Ramos (cell line): ENCODE data around the gene TENT5C.

Source experiments
- in situ Hi-C: fragments of 300-500 bp; cut with MboI; formaldehyde crosslinking; loops from one replicate; pipeline ENCODE4 v1.14.3; 2022; ENCODE audit warnings: low sequenced_read_pairs; ENCODE audit not compliant: unreplicated experiment

The TENT5C gene

GRCh38 chr1:117650840-117651568, 45.2 kb downstream of the TENT5C start:
- in situ Hi-C loops: no loop called here

DNA sequence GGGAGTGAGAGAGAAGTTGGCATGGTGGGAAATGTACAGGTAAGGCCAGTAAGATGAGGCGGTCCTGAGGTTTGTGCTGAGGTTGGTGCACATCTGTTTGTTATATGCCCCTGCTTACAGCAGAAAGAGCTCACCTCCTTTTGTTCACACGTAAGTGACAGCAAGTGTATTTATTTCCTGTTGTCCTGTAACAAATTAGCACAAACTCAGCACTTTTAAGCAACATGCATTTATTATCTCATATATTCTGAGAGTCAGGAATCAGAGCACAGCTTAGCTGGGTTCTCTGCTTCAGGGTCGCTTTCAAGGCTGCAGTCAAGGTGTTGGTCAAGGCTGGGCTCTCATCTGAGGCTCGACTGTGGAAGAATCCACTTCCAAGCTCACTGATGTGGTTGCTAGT, 45.8 kb downstream of the TENT5C start:
- in situ Hi-C loops: no loop called here

DNA sequence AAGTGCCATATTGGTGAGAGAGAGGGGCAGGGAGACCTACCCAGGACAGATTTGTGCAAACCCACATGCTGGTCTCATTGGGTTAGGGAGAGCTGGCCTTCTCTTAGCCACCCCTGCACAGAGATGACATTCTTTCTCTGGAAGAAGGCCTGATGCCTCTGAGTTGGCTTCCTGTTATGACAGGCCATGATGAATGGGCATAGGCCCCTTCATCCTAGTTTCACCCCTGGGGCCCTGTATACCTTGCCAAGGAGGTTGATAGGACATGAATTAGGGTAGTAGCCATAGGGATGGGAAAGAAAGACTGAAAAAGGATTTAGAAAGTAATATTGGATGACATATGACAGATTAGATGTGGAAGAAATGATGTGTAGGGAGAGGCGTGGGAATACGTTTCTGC, 46.6 kb downstream of the TENT5C start:
- in situ Hi-C loops: no loop called here

DNA sequence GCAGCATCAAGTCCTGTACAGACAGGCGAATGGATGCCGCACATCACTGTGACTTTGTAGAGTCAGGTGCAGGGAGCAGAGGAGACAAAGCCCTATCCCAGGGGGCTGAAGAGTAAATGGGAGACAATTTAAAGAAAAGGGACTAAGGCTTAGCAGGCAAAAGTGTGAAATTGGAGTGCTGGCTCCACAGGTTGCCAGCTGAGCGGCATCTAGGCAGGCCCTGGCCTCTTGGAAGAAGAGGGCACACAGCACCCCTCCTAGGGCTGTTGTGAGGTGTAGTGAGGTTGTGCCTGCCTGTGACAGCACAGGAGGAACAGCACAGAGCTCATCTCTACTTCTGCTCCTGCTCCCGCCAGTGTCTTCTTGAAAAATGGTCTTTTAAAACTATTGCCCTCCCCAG, 47.3 kb downstream of the TENT5C start:
- in situ Hi-C loops: no loop called here

DNA sequence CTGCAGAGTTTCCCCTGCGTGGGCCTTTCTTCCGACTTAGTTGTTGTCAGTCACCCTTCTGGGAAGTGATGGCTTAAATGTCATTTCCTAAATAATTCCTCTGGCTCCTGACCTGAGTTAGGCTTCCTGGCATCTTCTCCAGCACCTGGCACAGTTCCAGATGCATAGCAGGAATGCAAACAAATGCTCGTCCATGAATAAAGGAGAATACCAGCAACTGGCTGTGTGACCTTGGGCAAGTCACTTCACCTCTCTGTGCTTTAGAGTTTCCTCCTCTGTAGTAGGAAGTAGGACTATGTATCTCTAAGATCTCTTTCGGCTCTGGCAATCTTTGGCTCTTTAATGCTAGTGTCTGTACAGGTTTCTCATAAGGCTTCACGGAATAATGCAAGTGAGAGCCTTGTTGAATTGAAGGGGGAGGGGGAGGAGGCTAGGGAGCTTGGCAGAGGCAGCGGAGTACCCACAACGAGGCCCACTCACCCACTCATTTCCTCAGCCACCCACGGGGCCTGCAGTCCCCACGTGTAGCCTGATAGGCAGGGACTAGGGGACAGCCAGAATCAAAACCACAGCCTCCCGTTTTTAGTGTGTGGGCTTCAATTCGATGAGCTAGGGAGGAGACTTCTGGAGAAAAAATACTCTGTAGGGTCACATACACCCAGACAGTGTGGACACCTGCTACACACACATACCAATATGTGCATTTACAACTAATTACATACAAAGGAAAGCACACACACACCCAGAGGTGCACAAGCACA, 48.1 kb downstream of the TENT5C start:
- in situ Hi-C loops: no loop called here

- in situ Hi-C loops: no loop called here
Observed at GRCh38 chr1:117654493-117655219, 48.8 kb downstream of the TENT5C start.

GRCh38 chr1:117655220-117655577, 49.4 kb downstream of the TENT5C start:
- in situ Hi-C loops: no loop called here

DNA sequence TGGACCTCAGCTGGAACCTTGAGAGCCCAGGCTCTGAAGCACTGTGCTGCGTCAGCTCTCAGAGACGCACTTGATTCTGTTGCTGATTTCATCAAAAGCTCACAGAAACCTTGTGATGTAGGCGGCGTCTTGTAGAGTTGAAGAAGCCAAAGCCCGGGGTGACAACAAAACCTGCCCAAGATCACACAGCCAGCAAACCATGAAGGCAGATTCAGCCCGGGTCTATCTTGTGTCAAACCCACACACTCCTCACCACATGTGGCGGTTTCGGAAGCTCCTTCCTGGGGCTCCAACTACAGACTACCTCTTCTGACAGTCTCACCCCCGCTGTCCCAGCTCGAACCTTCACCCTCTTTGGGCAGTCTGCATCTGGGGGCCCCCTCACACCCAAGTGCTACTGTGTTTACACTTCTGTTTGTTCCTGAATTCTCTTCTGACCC, 50.4 kb downstream of the TENT5C start:
- in situ Hi-C loops: no loop called here

GRCh38 chr1:117657031-117657430, 51.2 kb downstream of the TENT5C start:
- in situ Hi-C loops: no loop called here

DNA sequence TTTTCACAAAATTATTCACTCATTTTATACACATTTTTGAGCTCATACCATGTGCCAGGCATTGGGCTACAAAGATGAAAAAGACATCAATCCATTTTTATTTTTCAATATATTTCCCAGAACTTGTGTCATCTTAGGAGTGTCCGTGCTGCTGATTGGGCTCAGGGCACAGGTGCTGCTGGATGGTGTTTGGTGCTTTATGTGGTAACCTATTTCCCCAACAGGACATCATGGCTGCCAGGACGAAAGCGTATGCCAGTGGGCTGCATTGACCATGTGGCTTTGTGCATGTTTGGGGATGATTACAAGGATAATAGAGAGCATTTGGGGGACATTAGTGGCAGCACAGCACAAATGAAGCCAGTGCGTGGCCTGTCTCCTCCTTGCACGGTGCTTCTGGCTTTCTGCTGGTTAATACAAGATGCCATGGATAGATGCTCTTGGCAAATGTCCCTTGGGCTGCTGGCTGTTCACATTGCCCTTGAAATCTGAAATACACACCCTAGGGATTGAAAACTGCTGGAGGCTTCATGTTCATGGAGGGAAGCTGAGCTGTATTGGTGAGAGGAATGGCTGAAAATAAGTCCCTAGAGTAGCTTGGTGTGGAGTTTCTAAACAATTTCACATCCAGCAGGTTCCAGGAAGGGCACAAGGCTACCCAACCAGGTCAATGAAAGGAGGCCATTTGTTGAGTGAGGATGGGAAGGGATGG, 52.3 kb downstream of the TENT5C start:
- in situ Hi-C loops: no loop called here

DNA sequence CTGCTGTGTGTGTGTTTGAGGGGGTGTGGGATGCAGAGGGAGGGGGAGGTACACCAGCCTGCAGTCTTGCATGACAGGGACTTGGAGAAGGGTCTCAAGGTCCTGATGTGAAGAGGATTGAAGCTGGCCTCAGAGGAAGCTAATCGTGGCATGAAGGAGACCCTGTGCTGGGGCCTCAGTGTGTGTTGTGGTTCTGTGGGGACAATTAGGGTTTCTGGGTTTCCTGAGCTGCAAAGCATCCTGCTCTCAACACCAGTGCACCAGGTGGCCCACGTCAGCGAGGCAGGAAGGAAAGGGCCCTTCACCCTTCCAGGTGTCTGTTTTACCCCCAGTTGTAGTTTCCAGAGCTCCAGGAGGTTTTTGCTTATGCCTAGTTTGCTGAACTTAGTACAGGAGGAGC, 52.8 kb downstream of the TENT5C start:
- in situ Hi-C loops: no loop called here

DNA sequence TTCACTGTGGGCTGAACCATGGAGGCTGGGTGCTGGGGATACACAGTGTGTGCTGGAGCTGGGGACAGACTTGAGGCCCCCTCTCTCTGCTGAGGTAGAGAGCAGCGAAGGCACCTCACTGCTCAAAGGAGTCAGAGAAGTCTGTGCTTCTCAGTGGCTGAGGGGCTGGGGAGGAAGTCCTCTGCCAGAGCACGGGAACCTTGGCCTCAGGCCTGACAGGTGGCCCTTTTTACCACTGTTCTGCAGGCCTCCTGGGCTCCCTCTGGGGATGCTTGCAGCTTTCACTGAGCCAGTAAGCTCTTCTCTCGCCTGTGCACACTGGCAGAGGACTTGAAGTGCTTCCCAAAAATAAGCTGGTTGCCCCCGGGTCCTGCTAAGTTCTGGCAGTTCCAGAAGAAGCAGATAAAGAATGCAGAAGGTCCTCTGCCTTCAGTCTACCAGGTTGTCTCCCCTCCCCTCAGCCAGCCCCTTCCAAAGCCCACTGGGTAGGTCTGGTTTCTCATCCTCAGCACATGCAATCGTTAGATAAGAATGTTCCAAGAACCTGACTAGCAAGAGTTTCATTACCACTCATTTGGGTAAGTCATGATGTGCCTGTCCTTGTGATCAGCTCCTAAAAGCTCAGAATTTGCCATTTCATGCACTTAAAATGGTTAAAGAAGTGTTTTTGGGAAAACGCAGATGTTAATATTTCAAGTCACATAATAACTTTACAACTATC, 53.9 kb downstream of the TENT5C start:
- in situ Hi-C loops: no loop called here

- in situ Hi-C loops: no loop called here
Observed at GRCh38 chr1:117660271-117660965, 54.6 kb downstream of the TENT5C start.

DNA sequence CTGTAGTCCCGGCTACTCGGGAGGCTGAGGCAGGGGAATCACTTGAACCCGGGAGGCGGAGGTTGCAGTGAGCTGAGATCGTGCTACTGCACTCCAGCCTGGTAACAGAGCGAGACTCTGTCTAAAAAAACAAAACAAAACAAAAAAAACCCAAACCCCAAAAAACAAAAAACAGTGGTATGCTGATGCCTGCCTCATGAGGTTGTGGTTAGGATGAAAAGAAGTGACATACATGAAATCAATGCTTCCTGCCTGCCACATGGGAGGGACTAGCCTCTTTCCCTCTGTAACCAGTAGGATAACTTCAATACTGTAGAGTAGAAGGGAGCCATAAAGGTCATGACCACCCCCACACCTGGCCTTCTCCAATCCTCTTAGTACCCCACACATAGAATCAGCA, 55.2 kb downstream of the TENT5C start:
- in situ Hi-C loops: no loop called here

DNA sequence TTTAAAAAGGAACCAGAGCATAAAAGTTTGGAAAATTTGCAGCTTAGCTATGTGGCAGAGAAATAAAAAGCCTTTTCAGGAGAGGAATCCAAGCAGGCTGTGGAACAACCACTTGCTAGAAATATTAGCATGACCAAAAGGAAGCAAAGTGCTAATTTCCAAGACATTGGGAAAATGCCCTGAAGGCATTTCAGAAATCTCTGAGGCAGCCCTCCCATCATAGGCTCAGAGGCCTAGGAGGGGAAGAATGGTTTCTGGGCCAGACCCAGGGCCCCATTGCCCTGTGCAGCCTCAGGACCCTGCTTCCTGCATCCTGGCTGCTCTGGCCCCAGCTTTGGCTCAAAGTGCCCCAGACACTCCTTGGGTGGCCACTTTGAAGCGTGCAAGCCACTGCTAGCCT, 56.8 kb downstream of the TENT5C start:
- in situ Hi-C loops: no loop called here

- in situ Hi-C loops: no loop called here
Observed at GRCh38 chr1:117663156-117663902, 57.5 kb downstream of the TENT5C start.

GRCh38 chr1:117664314-117664713, 58.5 kb downstream of the TENT5C start:
- in situ Hi-C loops: no loop called here

GRCh38 chr1:117665556-117666270, 59.9 kb downstream of the TENT5C start:
- in situ Hi-C loops: no loop called here
